GM18951 (cell line): ENCODE measurements around the gene FRY.

Experiments
- POLR2A ChIP-seq: IDR thresholded peaks from 4 replicates; pipeline ENCODE4 v1.6.1; 2011; ENCODE audit warnings: mild to moderate bottlenecking; ENCODE audit not compliant: insufficient read length, insufficient read depth; ENCODE audit errors: extremely low read depth
- in situ Hi-C: fragments of 300-500 bp; cut with MboI; formaldehyde crosslinking; loops from one replicate; pipeline ENCODE4 v1.12.0; 2022; ENCODE audit warnings: low sequenced_read_pairs, mixed read lengths, inconsistent platforms; ENCODE audit not compliant: unreplicated experiment

Gene FRY

DNA sequence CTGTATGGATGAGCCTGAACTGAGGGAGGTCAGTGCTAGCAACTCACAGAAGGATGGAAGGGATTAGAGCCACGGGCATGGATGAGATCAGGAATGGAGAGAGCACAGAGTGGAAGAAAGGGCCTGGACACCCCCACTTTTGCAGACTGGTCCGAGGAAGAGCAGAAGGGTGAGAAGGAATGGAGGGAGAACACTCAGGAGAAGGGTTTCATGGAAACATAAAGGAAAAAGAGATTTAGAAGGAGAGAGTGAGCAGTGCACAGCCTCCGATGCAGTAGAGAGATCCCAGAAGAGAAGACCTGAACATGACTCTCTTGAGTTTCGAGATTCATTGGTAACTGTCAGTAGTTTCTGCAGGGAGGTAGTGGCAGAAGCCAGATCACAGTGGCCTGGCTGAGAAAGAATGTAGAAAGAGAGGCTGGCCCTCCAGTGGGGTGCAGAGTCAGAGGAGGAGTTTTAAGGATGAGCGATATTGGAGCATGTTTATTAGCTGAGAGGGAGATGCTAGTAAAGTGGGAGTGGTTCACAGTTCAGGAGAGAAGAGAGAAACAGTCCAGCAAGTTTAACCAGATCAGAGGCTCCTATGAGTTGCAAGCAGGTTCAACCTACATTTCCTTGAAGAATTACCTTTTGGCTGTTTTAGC, 174.6 kb downstream of the FRY start:
- in situ Hi-C loops, result no loop called here
- no peak for TF ChIP-seq POLR2A

DNA sequence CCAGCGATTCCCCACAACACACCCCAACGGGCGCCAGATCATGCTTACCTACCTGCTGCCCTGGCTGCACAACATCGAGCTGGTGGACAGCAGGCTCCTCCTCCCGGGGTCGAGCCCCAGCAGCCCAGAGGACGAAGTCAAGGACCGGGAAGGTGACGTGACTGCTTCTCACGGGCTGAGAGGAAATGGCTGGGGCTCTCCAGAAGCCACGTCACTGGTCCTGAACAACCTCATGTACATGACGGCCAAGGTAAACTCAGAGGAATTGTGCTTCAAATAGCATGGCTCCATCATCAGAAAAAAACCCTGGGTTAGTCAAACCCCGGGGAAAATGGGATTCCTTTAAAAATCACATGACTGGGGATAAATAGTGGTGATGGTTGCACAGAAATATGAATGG, 177.3 kb downstream of the FRY start:
- TF ChIP-seq POLR2A, result no peak
- in situ Hi-C loops, result no loop called here

DNA sequence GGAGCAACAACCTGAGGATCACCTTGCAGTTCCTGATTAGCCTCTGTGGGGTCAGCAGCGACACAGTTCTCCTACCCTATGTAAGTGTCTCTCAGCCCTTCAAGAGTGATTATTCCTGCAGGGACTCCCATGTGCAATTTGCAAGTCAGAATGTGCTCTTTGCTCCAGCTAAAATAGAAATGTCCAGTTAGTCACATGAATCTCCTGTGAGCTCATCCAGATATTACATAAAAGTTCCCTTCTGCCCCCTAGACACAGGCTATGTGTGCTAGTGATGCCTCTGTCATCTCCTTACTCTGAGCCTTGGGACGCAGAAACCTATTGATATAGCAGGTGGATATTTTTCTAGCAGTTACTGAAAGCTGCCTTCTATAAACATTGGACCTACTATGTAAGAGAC, 178.1 kb downstream of the FRY start:
- no peak for TF ChIP-seq POLR2A
- in situ Hi-C loops, result no loop called here

DNA sequence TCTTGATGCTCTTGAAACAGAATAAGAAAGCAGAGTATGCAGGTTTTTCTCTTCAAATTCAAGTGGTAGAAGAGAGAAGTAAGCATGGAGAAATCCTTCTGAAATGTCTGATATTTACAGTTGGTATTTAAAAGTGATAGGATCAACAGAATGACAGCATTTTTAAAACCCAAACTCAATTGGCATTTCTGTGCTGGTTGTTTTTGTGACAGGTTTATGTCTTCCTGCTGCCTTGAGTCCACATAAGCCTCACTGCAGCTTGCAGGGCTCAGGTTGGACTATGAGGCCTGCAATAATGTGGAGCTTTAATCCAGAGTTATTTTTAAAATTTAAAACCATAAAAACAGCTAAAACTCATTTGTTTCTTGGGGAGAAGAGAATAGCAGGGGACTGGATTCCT, 178.5 kb downstream of the FRY start:
- TF ChIP-seq POLR2A, result no peak

DNA sequence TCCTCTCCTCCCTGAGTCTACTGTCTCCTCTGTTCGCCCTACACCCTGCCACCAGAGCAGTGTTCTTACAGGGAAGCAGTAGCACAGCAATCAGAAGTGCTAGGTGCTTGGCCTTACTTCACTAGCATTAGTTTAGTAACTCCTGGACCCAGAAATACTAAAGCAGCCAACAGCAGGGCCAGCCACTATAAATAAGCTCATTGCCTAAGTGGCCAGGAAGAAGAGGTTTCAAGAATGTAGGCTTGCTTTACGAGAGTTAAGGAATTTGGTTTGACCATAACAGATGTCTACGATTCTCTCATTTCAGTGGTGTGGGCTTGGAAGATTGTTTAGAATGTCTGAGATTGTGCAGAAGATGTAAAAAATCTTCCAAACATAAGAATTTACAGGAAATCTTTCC, 180.2 kb downstream of the FRY start:
- in situ Hi-C loops, result no loop called here
- no peak for TF ChIP-seq POLR2A

More for the DNA sequence above, 178.5 kb downstream of the FRY start:
- in situ Hi-C loops, result no loop called here

DNA sequence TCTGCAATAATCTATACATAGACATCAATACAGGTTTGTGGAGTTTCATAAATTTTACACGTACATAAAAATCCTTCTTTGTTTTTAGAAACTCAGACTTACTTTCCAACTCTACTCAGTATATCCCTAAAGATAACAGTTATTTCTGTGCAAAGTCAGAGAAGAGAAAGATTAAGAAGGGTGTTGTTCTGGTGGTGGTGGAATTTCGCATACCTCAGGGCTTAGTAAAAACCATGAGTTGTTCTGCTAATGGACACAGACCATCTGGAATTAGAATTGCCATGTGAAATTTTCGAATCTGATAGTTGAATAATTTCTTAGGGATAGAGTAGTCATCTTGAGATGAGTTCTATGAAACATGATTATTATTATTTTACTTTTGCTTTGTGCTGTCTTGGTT, 180.8 kb downstream of the FRY start:
- TF ChIP-seq POLR2A, result no peak
- in situ Hi-C loops, result no loop called here

DNA sequence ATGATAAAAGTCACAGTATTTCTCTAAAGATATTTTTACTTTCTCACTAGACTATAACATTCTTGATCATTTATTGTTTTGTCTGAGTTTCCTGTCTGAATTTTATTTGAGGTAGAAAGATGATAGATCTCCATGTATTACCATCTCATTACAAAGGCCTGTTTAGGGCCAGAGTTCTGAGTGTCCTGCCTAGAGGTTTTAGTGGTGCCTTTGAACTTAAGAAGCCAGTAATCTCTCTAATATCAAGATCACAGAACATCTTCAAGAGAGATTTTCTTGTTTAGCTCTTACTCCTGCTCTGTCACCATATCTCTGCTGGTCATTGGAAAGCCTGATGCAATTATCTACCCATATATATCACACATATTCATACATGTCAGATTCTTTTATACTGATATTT, 182.1 kb downstream of the FRY start:
- in situ Hi-C loops, result no loop called here
- no peak for TF ChIP-seq POLR2A

DNA sequence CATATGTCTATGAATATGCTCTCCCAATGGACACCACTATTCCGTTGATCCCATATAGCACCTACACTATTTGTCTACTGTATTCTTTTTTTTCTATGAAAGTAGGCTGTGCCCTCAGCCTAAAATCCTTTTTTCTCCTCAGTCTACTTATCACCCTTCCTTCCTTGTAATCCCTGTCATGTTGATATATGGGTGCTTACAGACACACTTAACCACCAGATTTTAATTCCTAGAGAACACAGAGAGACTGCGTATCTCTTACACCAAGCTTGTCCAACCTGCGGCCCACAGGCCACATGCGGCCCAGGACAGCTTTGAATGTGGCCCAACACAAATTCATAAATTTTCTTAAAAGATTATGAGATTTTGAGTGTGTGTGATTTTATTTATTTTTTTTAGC, 182.5 kb downstream of the FRY start:
- in situ Hi-C loops, result no loop called here
- TF ChIP-seq POLR2A, result no peak

DNA sequence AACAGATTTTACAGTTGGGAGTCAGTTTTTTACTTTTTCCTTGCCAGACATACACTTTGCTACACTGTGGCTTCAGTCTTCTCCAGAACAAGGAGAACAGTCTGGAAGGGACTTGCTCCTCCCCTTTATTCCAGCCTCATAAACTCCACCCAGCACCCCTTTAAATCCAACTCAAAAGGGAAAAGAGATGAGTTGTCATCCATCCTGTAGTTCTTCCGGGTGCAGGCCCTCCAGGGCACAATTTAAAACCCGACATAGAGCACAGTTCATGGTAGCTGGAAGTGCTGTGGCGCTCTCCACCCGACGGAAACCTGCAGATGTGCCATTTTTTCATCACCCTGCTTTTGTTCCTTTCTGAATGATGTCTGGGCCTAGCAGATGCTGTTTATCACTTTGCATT, 184.7 kb downstream of the FRY start:
- in situ Hi-C loops, result no loop called here
- TF ChIP-seq POLR2A, result no peak

DNA sequence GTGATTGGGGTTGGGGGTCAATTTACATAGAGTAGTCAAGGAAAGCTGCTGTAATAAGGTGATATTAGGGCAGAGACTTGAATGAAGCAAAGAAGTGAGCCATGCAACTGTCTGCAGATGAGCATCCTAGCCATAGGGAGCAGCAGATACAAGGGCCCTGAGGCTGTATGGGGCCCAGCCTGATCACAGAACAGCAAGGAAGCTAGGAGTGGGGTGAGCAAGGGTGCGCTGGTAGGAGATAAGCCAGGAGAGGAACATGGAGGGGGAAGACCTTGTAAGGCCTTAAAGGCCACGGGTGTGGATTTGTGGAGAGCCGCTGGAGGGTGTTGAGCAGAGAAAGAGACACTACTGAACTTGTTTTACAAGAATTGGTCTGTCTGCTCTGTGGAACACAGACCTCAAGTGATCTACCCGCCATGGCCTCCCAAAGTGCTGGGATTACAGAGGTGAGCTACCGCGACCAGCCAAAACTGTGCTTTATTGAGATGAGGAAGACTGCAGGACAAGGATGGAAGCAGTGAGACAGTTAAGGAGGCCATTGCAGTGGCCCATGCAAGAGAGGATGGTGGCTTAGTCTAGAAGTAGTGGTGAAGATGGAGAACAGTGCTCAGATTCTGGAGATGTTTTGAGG, 190.6 kb downstream of the FRY start:
- TF ChIP-seq POLR2A, result no peak
- in situ Hi-C loops, result no loop called here

DNA sequence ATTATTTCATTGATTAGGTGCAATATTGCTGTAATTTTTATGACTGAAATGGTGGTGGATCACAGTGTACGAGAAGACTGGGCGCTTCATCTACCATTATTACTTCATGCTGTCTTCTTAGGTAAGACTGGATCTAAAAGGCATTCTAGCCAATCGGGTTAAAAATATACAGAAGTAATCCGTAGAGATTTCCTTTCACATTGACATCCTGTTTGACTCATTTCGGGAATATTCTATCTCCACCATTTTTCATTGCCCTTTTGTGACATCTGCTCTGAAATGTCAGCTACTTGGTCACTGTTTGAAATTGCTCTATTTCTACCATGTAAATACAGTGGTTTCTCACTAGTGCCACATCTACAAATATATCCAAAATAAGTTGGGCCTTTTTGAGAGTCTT, 193.3 kb downstream of the FRY start:
- in situ Hi-C loops, result no loop called here

DNA sequence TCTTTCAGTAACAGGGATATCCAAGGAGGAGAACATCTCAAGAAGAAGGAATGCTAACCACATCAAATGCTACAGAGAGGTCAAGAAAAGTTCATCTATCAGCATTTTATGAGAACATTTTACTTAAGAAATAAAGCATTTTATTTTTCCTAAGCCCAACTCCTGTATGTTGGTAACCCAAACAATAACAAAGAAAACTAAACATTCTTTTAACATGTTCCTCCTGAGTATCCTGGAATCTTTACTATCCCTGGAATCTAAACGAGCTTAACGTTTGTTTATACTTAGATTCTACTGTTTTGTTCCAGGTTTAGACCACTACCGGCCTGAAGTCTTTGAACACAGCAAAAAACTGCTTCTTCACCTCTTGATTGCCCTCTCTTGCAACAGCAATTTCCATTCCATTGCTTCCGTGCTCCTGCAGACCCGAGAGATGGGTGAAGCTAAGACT, 193.9 kb downstream of the FRY start:
- in situ Hi-C loops, result no loop called here
- no peak for TF ChIP-seq POLR2A

More for the DNA sequence above, 193.3 kb downstream of the FRY start:
- TF ChIP-seq POLR2A, result no peak

DNA sequence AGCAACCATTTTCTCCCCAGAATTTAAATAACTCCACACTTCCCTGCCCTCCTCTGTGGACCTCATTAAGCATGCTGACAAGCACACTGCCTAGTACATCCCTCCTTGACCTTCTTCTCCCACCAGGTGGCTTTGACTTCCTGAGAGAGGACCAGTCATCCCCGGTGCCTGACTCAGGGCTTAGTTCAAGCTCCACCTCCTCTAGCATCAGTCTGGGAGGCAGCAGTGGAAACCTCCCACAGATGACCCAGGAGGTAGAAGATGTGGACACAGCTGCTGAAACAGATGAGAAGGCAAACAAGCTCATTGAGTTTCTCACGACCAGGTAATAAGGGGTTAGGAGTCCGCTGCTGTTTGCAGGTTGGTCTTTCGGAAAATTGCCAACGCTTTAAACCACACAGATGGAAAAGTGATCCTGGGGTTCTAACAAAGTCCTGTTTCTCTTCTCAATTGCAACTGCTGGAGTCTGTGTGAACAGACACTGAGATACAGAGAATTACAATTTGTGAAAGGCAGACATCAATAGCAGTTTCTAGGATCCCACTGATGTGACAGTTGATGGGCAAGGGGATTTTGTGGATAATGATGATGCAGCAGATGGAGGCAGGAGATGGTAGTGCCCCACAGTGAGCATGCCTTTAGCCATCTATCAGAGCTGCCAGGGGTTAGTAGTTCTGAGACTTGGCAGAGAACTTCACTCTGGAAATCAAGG, 196.9 kb downstream of the FRY start:
- TF ChIP-seq POLR2A, result no peak
- in situ Hi-C loops, result no loop called here

DNA sequence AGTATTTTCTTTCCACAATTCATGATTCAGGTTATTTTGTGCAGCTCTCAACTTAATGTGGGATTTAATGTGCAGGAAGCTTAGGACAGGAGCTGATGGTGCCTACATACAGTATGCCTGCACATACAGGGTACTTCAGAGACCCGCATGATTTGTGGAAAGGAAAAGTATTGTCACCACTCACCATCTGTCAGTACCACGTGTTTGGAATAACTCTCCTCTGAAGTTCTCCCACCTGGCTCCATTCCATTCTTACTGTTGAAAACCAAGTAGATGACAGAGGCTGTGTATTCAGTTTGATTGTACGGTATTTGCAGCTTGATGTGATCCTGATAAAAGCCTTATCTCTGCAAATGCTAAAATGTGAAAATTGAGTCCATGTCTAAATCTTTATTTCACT, 197.9 kb downstream of the FRY start:
- in situ Hi-C loops, result no loop called here
- no peak for TF ChIP-seq POLR2A
